Neuronal stem cell (in vitro differentiated cells): ENCODE data around the gene AJUBA.

Experiments used
- DNase-seq: peaks from one replicate; pipeline ENCODE4 v3.0.0-alpha.2; 2013; ENCODE audit warnings: low spot score
- H2AFZ ChIP-seq: one replicate; pipeline ENCODE4 v1.6.1; 2013; ENCODE audit warnings: mild to moderate bottlenecking, low read length, inconsistent platforms
- H2AK5ac ChIP-seq: 2 replicates; pipeline ENCODE4 v1.6.1; 2013; ENCODE audit warnings: low read depth, mild to moderate bottlenecking, inconsistent platforms, low read length, moderate library complexity, mixed read lengths
- H2BK120ac ChIP-seq: 2 replicates; pipeline ENCODE4 v1.6.1; 2013; ENCODE audit warnings: low read depth, mild to moderate bottlenecking, inconsistent platforms, low read length, moderate library complexity, mixed read lengths
- H2BK12ac ChIP-seq: one replicate; pipeline ENCODE4 v1.6.1; 2013; ENCODE audit warnings: low read length, inconsistent platforms
- H2BK15ac ChIP-seq: 2 replicates; pipeline ENCODE4 v1.6.1; 2013; ENCODE audit warnings: mild to moderate bottlenecking, low read length, inconsistent platforms, mixed read lengths
- H2BK5ac ChIP-seq: one replicate; pipeline ENCODE4 v1.6.1; 2013; ENCODE audit warnings: inconsistent platforms, mild to moderate bottlenecking, low read length, moderate library complexity
- H3K14ac ChIP-seq: one replicate; pipeline ENCODE4 v1.6.1; 2013; ENCODE audit warnings: low read length, inconsistent platforms
- H3K18ac ChIP-seq: 2 replicates; pipeline ENCODE4 v1.6.1; 2013; ENCODE audit warnings: low read length, inconsistent platforms
- H3K23ac ChIP-seq: 2 replicates; pipeline ENCODE4 v1.6.1; 2013; ENCODE audit warnings: low read depth, mild to moderate bottlenecking, mixed read lengths, low read length, inconsistent platforms; ENCODE audit not compliant: poor library complexity
- H3K27ac ChIP-seq: replicated peaks from 3 replicates; pipeline ENCODE4 v1.5.1; 2013; ENCODE audit warnings: low read length, inconsistent platforms
- H3K27me3 ChIP-seq, 3 experiments: 2 replicates each; pipeline ENCODE4 v1.6.1; 2013; ENCODE audit warnings: low read length in 3 of 3, mild to moderate bottlenecking in 2 of 3, inconsistent platforms in 1 of 3, low read depth in 1 of 3, mixed read lengths in 1 of 3, moderate library complexity in 1 of 3; ENCODE audit not compliant: control insufficient read depth in 3 of 3, insufficient read depth in 3 of 3
- H3K36me3 ChIP-seq, 2 donors: replicated peaks in 1 of 2; 2 replicates each; pipeline ENCODE4 v1.6.1; 2013; ENCODE audit warnings: low read length in 2 of 2; ENCODE audit not compliant: control insufficient read depth in 2 of 2, insufficient read depth in 2 of 2
- H3K4ac ChIP-seq: 2 replicates; pipeline ENCODE4 v1.6.1; 2013; ENCODE audit warnings: inconsistent platforms, mild to moderate bottlenecking, low read length, moderate library complexity
- H3K4me1 ChIP-seq, 2 donors: 1 replicate in 1 of 2; 2 replicates in 1 of 2; pipeline ENCODE4 v1.6.1; 2013; ENCODE audit warnings: low read length in 2 of 2, low read depth in 1 of 2; ENCODE audit not compliant: control insufficient read depth in 2 of 2, insufficient read depth in 1 of 2
- H3K4me2 ChIP-seq: one replicate; pipeline ENCODE4 v1.6.1; 2013; ENCODE audit warnings: mild to moderate bottlenecking, low read length, inconsistent platforms; ENCODE audit not compliant: insufficient read depth, poor library complexity, severe bottlenecking
- H3K4me3 ChIP-seq, 2 donors: 2 replicates each; pipeline ENCODE4 v1.5.1; 2013; ENCODE audit warnings: low read length in 2 of 2, mild to moderate bottlenecking in 2 of 2, inconsistent platforms in 1 of 2, moderate library complexity in 1 of 2
- H3K79me1 ChIP-seq: one replicate; pipeline ENCODE4 v1.6.1; 2013; ENCODE audit warnings: low read depth, mild to moderate bottlenecking, inconsistent platforms, low read length, moderate library complexity
- H3K9ac ChIP-seq: one replicate; pipeline ENCODE4 v1.6.1; 2013; ENCODE audit warnings: mild to moderate bottlenecking, low read depth, low read length, inconsistent platforms; ENCODE audit not compliant: poor library complexity
- H3K9me3 ChIP-seq, 2 donors: replicated peaks in 1 of 2; 2 replicates each; pipeline versions ENCODE3 to v1.6.1; 2013; ENCODE audit warnings: low read length in 2 of 2, mild to moderate bottlenecking in 2 of 2, inconsistent platforms in 1 of 2, low read depth in 1 of 2, mixed read lengths in 1 of 2, moderate library complexity in 1 of 2; ENCODE audit not compliant: control insufficient read depth in 2 of 2, insufficient read depth in 1 of 2
- H4K8ac ChIP-seq: one replicate; pipeline ENCODE4 v1.6.1; 2013; ENCODE audit warnings: low read depth, mild to moderate bottlenecking, inconsistent platforms, low read length, moderate library complexity
- H4K91ac ChIP-seq: one replicate; pipeline ENCODE4 v1.6.1; 2013; ENCODE audit warnings: low read length, low read depth, mild to moderate bottlenecking, inconsistent platforms; ENCODE audit not compliant: poor library complexity
- WGBS, 2 donors: extraction: QIAGEN DNeasy Blood & Tissue Kit; methylation state at CpG; one replicate each; pipeline ENCODE4 v1.1.7; 2013; ENCODE audit warnings: missing lambda C conversion rate in 2 of 2, mixed read lengths in 1 of 2; ENCODE audit not compliant: insufficient read length in 2 of 2, insufficient replicate concordance in 1 of 2; ENCODE audit errors: extremely low coverage in 2 of 2; 5-methylcytosine and 5-hydroxymethylcytosine counted together

The AJUBA gene

GRCh38 chr14:22922294-22922693 is 60.1 kb downstream of the AJUBA start:
- WGBS, 2 donors, result no CpG with 5 or more reads among the region's 2 CpGs
- Histone ChIP-seq H3K36me3 (peaks cover 50 to 79% of the 10 kb centered on the region in 2 donors), H3K23ac (no peak overlapping the region)

More at GRCh38 chr14:22922294-22922693, 60.1 kb downstream of the AJUBA start:
- Histone ChIP-seq H2BK120ac (no peak overlapping the region), H3K4me1 (peaks cover 6% of the 10 kb centered on the region in 2 donors), H2AFZ (no peak overlapping the region), H3K27me3 (no peaks in the 10 kb centered on the region), H3K4ac (no peak overlapping the region), H2BK5ac (no peak overlapping the region), H3K4me2 (no peak overlapping the region), H3K14ac (no peak overlapping the region), H4K8ac (no peak overlapping the region), H2BK15ac (no peak overlapping the region), H3K4me3 (no peak overlapping the region), H2AK5ac (no peak overlapping the region), H3K27ac (no peak overlapping the region), H3K79me1 (no peaks in the 10 kb centered on the region), H3K9ac (no peak overlapping the region), H4K91ac (no peak overlapping the region), H3K18ac (no peak overlapping the region), H3K9me3 (no peaks in the 10 kb centered on the region), H2BK12ac (no peak overlapping the region)
- no peak for DNase-seq
